Ovary (tissue), 3 donors: ENCODE measurements around the gene ADGRD1.

Experiments used
- EP300 ChIP-seq: sonication (generic); formaldehyde crosslinking; IDR thresholded peaks from one replicate; pipeline ENCODE4 v1.6.1; 2017; ENCODE audit warnings: antibody characterized with exemption
- POLR2A ChIP-seq: fragments of 450-650 bp; IDR thresholded peaks from one replicate; pipeline ENCODE4 v1.6.1; 2017; ENCODE audit warnings: antibody characterized with exemption, mild to moderate bottlenecking, moderate library complexity
- TF ChIP-seq, protein P1 (sequence below), 3 donors: fragments of 450-650 bp in 2 of 3; fragments of 200-600 bp in 1 of 3; IDR thresholded peaks; one replicate each; pipeline versions ENCODE4 v1.5.1 to v1.8.0; 2016 to 2022; ENCODE audit warnings: antibody characterized with exemption in 3 of 3, mild to moderate bottlenecking in 1 of 3
- donor health status: DM: no; HTN: no; CAD: no.

DNA sequence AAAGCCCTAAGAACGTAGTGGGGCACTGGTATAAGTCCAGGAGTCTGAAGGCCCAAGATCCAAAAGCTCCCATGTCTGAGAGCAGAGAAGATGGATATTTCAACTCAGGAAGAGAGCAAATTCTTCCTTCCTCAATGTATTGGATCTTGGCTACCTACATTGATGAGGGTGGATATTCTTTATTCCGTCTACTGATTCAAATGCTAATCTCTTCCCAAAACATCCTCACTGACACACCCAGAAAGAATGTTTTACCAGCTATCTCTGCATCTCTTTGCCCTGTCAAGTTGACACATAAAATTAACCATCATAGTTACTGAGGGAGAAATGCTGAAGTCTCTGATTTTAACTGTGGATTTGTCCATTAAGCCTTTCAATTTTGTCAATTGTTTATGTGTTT is 16.6 kb upstream of the ADGRD1 start:
- TF ChIP-seq POLR2A, result no peak
- TF ChIP-seq, protein P1, sequence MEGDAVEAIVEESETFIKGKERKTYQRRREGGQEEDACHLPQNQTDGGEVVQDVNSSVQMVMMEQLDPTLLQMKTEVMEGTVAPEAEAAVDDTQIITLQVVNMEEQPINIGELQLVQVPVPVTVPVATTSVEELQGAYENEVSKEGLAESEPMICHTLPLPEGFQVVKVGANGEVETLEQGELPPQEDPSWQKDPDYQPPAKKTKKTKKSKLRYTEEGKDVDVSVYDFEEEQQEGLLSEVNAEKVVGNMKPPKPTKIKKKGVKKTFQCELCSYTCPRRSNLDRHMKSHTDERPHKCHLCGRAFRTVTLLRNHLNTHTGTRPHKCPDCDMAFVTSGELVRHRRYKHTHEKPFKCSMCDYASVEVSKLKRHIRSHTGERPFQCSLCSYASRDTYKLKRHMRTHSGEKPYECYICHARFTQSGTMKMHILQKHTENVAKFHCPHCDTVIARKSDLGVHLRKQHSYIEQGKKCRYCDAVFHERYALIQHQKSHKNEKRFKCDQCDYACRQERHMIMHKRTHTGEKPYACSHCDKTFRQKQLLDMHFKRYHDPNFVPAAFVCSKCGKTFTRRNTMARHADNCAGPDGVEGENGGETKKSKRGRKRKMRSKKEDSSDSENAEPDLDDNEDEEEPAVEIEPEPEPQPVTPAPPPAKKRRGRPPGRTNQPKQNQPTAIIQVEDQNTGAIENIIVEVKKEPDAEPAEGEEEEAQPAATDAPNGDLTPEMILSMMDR (IDR thresholded peaks at IDR 0.05), result no peak
- TF ChIP-seq EP300, result no peak
